IMR-90 (cell line): ENCODE results near the gene PARP1. TPM values are rescaled to one million over a fixed set of nuclear protein-coding genes. Genes with fewer than 3 reads are reported as not detected.

Experiments
- ATAC-seq: fragments of 200-7000 bp; cut with Tn5 transposase; 2 replicates; pipeline ENCODE4 v1.9.1; 2020; ENCODE audit warnings: low read depth, mild to moderate bottlenecking, moderate library complexity
- BruUV-seq: library from RNA; stranded (reverse); fragments of 400-500 nt; replicated peaks from 2 replicates; lab custom pipeline; 2021; lab: Mats Ljungman, UMichigan
- CTCF ChIA-PET: fragments of 300-600 bp; formaldehyde crosslinking; extraction: SDS; loops from one replicate; lab custom pipeline; 2021; ENCODE audit warnings: antibody characterized with exemption; lab: Yijun Ruan, JAX
- POLR2A ChIA-PET: fragments of 300-600 bp; sonication (Branson Sonifier 250); formaldehyde crosslinking; loops from one replicate; lab custom pipeline; 2022; ENCODE audit warnings: antibody characterized with exemption; ENCODE audit not compliant: unreplicated experiment; lab: Charles Lee
- DNase-seq: peaks from one replicate; pipeline ENCODE4 v3.0.0; 2013
- H2AFZ ChIP-seq: replicated peaks from 2 replicates; pipeline ENCODE3; 2013; ENCODE audit warnings: low read length, mild to moderate bottlenecking; ENCODE audit not compliant: poor library complexity
- H2AK5ac ChIP-seq: 2 replicates; pipeline ENCODE4 v1.6.1; 2013; ENCODE audit warnings: low read depth, low read length, inconsistent platforms
- H2AK9ac ChIP-seq: replicated peaks from 2 replicates; pipeline ENCODE3; 2013; ENCODE audit warnings: mild to moderate bottlenecking, low read depth, low read length, moderate library complexity; ENCODE audit not compliant: poor library complexity
- H2BK120ac ChIP-seq: 2 replicates; pipeline ENCODE4 v1.6.1; 2013; ENCODE audit warnings: low read depth, low read length, inconsistent platforms
- H2BK15ac ChIP-seq: 3 replicates; pipeline ENCODE4 v1.6.1; 2013; ENCODE audit warnings: low read depth, low read length, inconsistent platforms
- H2BK20ac ChIP-seq: 2 replicates; pipeline ENCODE4 v1.6.1; 2013; ENCODE audit warnings: low read depth, mild to moderate bottlenecking, inconsistent platforms, low read length, moderate library complexity
- H2BK5ac ChIP-seq: 2 replicates; pipeline ENCODE4 v1.6.1; 2013; ENCODE audit warnings: mild to moderate bottlenecking, low read depth, low read length, inconsistent platforms; ENCODE audit not compliant: poor library complexity, severe bottlenecking
- H3K14ac ChIP-seq: replicated peaks from 2 replicates; pipeline ENCODE4 v1.6.1; 2013; ENCODE audit warnings: low read depth, low read length, inconsistent platforms
- H3K18ac ChIP-seq: 2 replicates; pipeline ENCODE4 v1.6.1; 2013; ENCODE audit warnings: low read depth, low read length, control low read depth
- H3K23ac ChIP-seq: 2 replicates; pipeline ENCODE4 v1.6.1; 2013; ENCODE audit warnings: low read depth, low read length, inconsistent platforms
- H3K27ac ChIP-seq: 2 replicates; pipeline ENCODE4 v1.5.1; 2013; ENCODE audit warnings: mild to moderate bottlenecking, control low read depth, low read length; ENCODE audit not compliant: insufficient read depth
- H3K27me3 ChIP-seq: 2 replicates; pipeline ENCODE4 v1.6.1; 2013; ENCODE audit warnings: low read length; ENCODE audit not compliant: control insufficient read depth, insufficient read depth
- H3K36me3 ChIP-seq: 2 replicates; pipeline ENCODE4 v1.6.1; 2013; ENCODE audit warnings: low read length, mixed read lengths; ENCODE audit not compliant: control insufficient read depth, insufficient read depth
- H3K4ac ChIP-seq: 2 replicates; pipeline ENCODE4 v1.6.1; 2013; ENCODE audit warnings: low read depth, low read length, inconsistent platforms
- H3K4me1 ChIP-seq: 2 replicates; pipeline ENCODE4 v1.6.1; 2013; ENCODE audit warnings: low read length, mixed read lengths; ENCODE audit not compliant: control insufficient read depth, insufficient read depth
- H3K4me2 ChIP-seq: 2 replicates; pipeline ENCODE4 v1.6.1; 2013; ENCODE audit warnings: low read depth, mild to moderate bottlenecking, control low read depth, low read length, moderate library complexity
- H3K4me3 ChIP-seq: 2 replicates; pipeline ENCODE4 v1.5.1; 2013; ENCODE audit warnings: low read depth, mild to moderate bottlenecking, control low read depth, low read length, moderate library complexity; ENCODE audit not compliant: insufficient read depth
- H3K56ac ChIP-seq: 2 replicates; pipeline ENCODE4 v1.6.1; 2013; ENCODE audit warnings: low read length, inconsistent platforms; ENCODE audit not compliant: insufficient read depth; ENCODE audit errors: extremely low read depth
- H3K79me1 ChIP-seq, 2 experiments: 2 replicates each; pipeline ENCODE4 v1.6.1; 2013; ENCODE audit warnings: low read length in 2 of 2, inconsistent platforms in 1 of 2, low read depth in 1 of 2
- H3K9ac ChIP-seq: 2 replicates; pipeline ENCODE4 v1.6.1; 2013; ENCODE audit warnings: low read depth, low read length, control low read depth
- H3K9me1 ChIP-seq: 2 replicates; pipeline ENCODE4 v1.6.1; 2013; ENCODE audit warnings: low read length, inconsistent platforms; ENCODE audit not compliant: insufficient read depth
- H3K9me3 ChIP-seq: 2 replicates; pipeline ENCODE4 v1.6.1; 2013; ENCODE audit warnings: low read length; ENCODE audit not compliant: control insufficient read depth, insufficient read depth
- H4K20me1 ChIP-seq: 2 replicates; pipeline ENCODE4 v1.6.1; 2013; ENCODE audit warnings: low read length, inconsistent platforms; ENCODE audit not compliant: insufficient read depth
- H4K5ac ChIP-seq: 2 replicates; pipeline ENCODE4 v1.6.1; 2013; ENCODE audit warnings: mild to moderate bottlenecking, low read depth, low read length, control low read depth
- H4K8ac ChIP-seq, 2 experiments: 2 replicates each; pipeline ENCODE4 v1.6.1; 2013; ENCODE audit warnings: low read depth in 2 of 2, low read length in 2 of 2, control low read depth in 1 of 2, inconsistent platforms in 1 of 2
- H4K91ac ChIP-seq: 2 replicates; pipeline ENCODE4 v1.6.1; 2013; ENCODE audit warnings: low read depth, low read length, inconsistent platforms; ENCODE audit not compliant: insufficient read depth
- CEBPB ChIP-seq: IDR thresholded peaks from 2 replicates; pipeline ENCODE4 v1.6.1; 2012; ENCODE audit warnings: low read depth, low read length, improper control_type of control experiment
- MAFK ChIP-seq: IDR thresholded peaks from 2 replicates; pipeline ENCODE4 v1.6.1; 2012; ENCODE audit warnings: low read depth, low read length, improper control_type of control experiment
- POLR2A ChIP-seq: IDR thresholded peaks from 2 replicates; pipeline ENCODE4 v1.6.1; 2012; ENCODE audit warnings: mild to moderate bottlenecking, low read depth, low read length
- RFX5 ChIP-seq: IDR thresholded peaks from 2 replicates; pipeline ENCODE4 v1.8.0; 2012; ENCODE audit warnings: low read depth, mild to moderate bottlenecking, low read length, moderate library complexity
- WGBS, 2 experiments: methylation state at CpG; one replicate each; pipeline versions ENCODE4 v1.1.5 to v1.1.7; 2013; ENCODE audit warnings: missing lambda C conversion rate in 2 of 2; ENCODE audit not compliant: insufficient read length in 1 of 2; ENCODE audit errors: extremely low coverage in 2 of 2; 5-methylcytosine and 5-hydroxymethylcytosine counted together
- dilution Hi-C: fragments of 300-500 bp; cut with HindIII; formaldehyde crosslinking; loops from one replicate; pipeline ENCODE4 v1.14.3; 2018; ENCODE audit warnings: low sequenced_read_pairs; ENCODE audit not compliant: unreplicated experiment
- in situ Hi-C: fragments of 300-500 bp; cut with MboI; formaldehyde crosslinking; loops from 3 replicates; pipeline ENCODE4 v1.14.3; 2019; ENCODE audit warnings: low sequenced_read_pairs, inconsistent platforms, mixed read lengths
- intact Hi-C: fragments of 100-400 bp; cut with micrococcal nuclease; formaldehyde crosslinking; loops from 2 replicates; pipeline ENCODE4 v1.10.0; 2022
- polyA plus RNA-seq, 3 experiments: library from polyadenylated mRNA; depleted of rRNA; stranded (reverse); fragments of >200 nt; gene quantifications; 2 replicates each; pipeline ENCODE4 v1.2.3, GENCODE V29; 2012; ENCODE audit warnings: low replicate concordance in 1 of 3
- total RNA-seq: library from RNA; depleted of rRNA; stranded (reverse); fragments of >200 nt; gene quantifications from 2 replicates; pipeline ENCODE4 v1.2.3, GENCODE V29; 2012

Gene PARP1
- total and polyA plus RNA-seq, 2 of the 4 experiments (the other 2 are of a cell fraction) = 86.5 to 105 TPM

DNA sequence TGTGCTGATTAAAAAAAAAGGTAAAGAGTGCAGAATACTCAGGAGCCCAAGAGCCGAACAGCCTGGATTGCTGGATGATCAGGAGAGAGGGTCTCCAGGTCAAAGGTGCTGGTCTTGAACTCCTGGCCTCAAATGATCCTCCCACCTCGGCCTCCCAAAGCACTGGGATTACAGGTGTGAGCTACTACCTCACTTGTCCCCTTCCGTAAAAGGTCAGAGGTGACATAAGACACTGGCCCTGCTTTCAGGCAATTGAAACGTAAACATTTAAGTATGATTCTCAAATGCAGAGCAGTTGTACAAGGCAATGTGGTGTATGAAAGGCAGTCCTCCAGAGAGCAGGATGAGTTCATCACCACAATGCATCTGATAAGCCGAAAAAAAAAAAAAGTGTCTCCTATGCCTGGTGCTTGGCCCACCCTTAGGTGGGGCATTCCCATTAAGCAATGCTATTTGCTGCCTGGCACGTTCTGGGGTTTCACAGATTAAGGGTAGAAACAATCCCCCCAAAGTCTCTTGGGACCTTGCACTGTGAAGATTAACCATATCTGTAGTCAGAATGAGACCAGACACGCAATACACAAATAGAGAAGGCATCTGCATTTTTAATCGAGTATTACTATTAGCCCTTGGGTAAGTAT, 47.7 kb downstream of the PARP1 start:
- Histone ChIP-seq H2BK5ac (no peak overlapping the region), H3K4me1 (no peaks in the 10 kb centered on the region), H4K20me1 (no peaks in the 10 kb centered on the region), H3K9ac (no peak overlapping the region), H3K23ac (no peak overlapping the region), H3K9me1 (peaks cover 13% of the 10 kb centered on the region), H2AK5ac (no peak overlapping the region), H2AK9ac (no peak overlapping the region), H2BK15ac (no peak overlapping the region), H3K56ac (no peak overlapping the region), H3K4me3 (no peak overlapping the region), H3K79me1 (no peaks in the 10 kb centered on the region; a peak in 1 of 4 replicates), H4K5ac (no peak overlapping the region), H3K4me2 (no peak overlapping the region), H3K9me3 (no peaks in the 10 kb centered on the region), H3K36me3 (peaks cover 41% of the 10 kb centered on the region), H3K18ac (no peak overlapping the region), H4K91ac (no peak overlapping the region), H2BK120ac (no peak overlapping the region), H3K14ac (no peak overlapping the region), H4K8ac (no peak overlapping the region), H3K27ac (no peak overlapping the region), H2AFZ (no peak overlapping the region), H2BK20ac (no peak overlapping the region), H3K27me3 (no peaks in the 10 kb centered on the region), H3K4ac (no peak overlapping the region)
- dilution Hi-C loops (no loop called here), intact Hi-C loops (no loop called here), in situ Hi-C loops (no loop called here)
- ATAC-seq (no peak), DNase-seq (no peak)
- 94% methylated on average over 3 of the region's 8 CpGs; no CpG with 5 or more reads in 1 of the 2 experiments for WGBS, 2 experiments
- TF ChIP-seq POLR2A (no peak), RFX5 (no peak), MAFK (no peak), CEBPB (no peak)
- ChIA-PET CTCF (no interaction called here), POLR2A (no interaction called here)
- BruUV-seq = no TSS peak
